SK-N-SH treated with all-trans-retinoic acid at 6 μM for 48 hours (cell line): ENCODE results near the gene THADA.

Experiments used
- ESRRG ChIP-seq: fragments of 250-450 bp; sonication (Bioruptor Pico); IDR thresholded peaks from 2 replicates; pipeline ENCODE4 v1.6.1; 2021; ENCODE audit warnings: mild to moderate bottlenecking
- GLIS3 ChIP-seq: fragments of 250-450 bp; sonication (Bioruptor Pico); IDR thresholded peaks from 2 replicates; pipeline ENCODE4 v1.5.0; 2020; ENCODE audit warnings: mild to moderate bottlenecking, moderate library complexity
- RARB ChIP-seq: fragments of 250-450 bp; sonication (Bioruptor Pico); IDR thresholded peaks from 2 replicates; pipeline ENCODE4 v1.8.0; 2021; ENCODE audit warnings: mild to moderate bottlenecking, moderate library complexity
- SNAI2 ChIP-seq: fragments of 250-450 bp; sonication (Bioruptor Pico); IDR thresholded peaks from 2 replicates; pipeline ENCODE4 v1.5.0; 2020; ENCODE audit warnings: mild to moderate bottlenecking, moderate library complexity
- TOX ChIP-seq: fragments of 250-450 bp; sonication (Bioruptor Pico); IDR thresholded peaks from 2 replicates; pipeline ENCODE4 v1.8.0; 2021; ENCODE audit warnings: mild to moderate bottlenecking, moderate library complexity, borderline replicate concordance
- ZNF8 ChIP-seq: fragments of 450-650 bp; formaldehyde crosslinking; IDR thresholded peaks from 2 replicates; pipeline ENCODE4 v1.5.0; 2020; ENCODE audit warnings: mild to moderate bottlenecking, moderate library complexity

DNA sequence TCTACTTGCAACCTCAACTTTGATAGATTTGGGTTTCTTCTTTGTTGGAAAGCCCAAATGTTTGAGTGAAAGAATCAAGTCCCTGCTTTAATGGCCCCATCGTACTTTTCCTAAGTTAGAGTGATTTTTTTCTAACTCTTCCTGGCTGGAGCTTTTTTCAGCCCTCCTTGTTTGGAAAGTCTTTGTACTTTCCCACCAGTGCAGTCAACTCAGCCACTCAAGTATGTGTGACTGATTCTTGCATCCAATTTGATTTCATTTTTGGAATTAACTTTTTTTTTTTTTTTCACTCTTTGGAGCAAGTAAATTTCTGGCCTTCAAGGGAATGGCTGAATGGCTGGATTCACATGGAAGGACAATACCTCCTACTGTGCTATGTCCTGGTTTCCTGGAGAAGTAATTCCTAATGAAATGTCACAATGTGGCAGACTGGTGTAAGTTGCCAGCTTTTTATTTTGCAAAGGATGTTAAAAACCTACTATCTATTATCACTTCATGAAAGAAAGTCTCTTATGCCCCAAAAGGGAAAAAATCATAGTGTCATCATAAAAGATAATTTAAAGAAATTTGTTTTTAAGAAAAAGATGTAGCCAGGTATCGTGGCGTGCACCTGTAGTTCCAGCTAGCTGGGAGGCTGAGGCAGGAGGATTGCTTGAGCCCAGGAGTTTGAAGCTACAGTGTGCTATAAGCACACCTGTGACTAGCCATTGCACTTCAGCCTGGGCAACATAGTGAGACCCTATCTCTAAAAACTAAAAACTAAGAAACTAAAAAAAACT lies 293.5 kb downstream of the THADA start:
- no peak for TF ChIP-seq ZNF8 (CRISPR knock-in tag)
- TF ChIP-seq ESRRG (CRISPR knock-in tag), result no peak
- no peak for TF ChIP-seq SNAI2 (CRISPR knock-in tag)
- TF ChIP-seq TOX (CRISPR knock-in tag), result no peak
- no peak for TF ChIP-seq GLIS3
- TF ChIP-seq RARB (CRISPR knock-in tag), result no peak
